ENCODE data around the gene PEX1. TPM values are rescaled to one million over a fixed set of nuclear protein-coding genes. Genes with fewer than 3 reads are reported as not detected.

The PEX1 gene
- total and polyA plus RNA-seq, 9 of the 15 experiments (the other 6 are each of a cell fraction or from before 2014, with no cell fraction given): 9.4 to 32.2 (median 19.9) TPM

DNA sequence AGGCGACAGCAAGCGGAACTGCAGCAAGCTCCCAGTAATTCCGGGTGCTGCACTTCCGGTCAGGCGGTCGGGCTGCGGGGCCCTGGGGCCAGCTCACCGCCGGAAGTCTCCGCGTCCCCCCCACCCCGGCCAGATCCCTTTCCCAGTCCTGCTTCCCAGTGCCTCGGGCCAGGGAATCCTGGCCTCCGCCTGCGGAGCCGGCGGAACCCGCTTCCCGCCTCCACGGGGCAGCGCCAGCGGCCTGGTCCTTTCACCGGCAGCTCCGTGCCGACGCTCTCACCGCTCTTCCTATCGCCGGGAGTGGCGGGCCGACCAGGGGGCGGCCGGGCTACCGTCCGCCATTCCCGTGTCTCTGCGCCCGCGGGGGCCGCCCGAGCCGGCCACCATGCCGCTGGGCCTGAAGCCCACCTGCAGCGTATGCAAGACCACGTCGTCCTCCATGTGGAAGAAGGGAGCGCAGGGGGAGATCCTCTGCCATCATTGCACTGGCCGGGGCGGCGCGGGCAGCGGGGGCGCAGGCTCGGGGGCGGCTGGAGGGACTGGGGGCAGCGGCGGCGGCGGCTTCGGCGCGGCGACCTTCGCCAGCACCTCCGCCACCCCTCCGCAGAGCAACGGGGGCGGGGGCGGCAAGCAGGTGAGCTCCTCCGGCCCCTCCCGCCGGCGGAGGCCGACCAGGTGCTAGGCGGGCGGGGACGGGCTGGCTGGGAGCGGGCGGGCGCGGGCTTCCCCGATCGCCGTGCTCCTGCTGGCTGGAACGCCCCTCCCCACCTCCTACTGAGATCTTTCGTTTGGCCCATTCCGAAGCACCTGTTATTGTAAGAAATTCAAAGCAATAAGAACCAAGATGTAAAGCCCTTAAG is 80.7 kb downstream of the PEX1 start, which contains the start of gene GATAD1 (continued):
- TF ChIP-seq, protein P1, sequence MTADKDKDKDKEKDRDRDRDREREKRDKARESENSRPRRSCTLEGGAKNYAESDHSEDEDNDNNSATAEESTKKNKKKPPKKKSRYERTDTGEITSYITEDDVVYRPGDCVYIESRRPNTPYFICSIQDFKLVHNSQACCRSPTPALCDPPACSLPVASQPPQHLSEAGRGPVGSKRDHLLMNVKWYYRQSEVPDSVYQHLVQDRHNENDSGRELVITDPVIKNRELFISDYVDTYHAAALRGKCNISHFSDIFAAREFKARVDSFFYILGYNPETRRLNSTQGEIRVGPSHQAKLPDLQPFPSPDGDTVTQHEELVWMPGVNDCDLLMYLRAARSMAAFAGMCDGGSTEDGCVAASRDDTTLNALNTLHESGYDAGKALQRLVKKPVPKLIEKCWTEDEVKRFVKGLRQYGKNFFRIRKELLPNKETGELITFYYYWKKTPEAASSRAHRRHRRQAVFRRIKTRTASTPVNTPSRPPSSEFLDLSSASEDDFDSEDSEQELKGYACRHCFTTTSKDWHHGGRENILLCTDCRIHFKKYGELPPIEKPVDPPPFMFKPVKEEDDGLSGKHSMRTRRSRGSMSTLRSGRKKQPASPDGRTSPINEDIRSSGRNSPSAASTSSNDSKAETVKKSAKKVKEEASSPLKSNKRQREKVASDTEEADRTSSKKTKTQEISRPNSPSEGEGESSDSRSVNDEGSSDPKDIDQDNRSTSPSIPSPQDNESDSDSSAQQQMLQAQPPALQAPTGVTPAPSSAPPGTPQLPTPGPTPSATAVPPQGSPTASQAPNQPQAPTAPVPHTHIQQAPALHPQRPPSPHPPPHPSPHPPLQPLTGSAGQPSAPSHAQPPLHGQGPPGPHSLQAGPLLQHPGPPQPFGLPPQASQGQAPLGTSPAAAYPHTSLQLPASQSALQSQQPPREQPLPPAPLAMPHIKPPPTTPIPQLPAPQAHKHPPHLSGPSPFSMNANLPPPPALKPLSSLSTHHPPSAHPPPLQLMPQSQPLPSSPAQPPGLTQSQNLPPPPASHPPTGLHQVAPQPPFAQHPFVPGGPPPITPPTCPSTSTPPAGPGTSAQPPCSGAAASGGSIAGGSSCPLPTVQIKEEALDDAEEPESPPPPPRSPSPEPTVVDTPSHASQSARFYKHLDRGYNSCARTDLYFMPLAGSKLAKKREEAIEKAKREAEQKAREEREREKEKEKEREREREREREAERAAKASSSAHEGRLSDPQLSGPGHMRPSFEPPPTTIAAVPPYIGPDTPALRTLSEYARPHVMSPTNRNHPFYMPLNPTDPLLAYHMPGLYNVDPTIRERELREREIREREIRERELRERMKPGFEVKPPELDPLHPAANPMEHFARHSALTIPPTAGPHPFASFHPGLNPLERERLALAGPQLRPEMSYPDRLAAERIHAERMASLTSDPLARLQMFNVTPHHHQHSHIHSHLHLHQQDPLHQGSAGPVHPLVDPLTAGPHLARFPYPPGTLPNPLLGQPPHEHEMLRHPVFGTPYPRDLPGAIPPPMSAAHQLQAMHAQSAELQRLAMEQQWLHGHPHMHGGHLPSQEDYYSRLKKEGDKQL (CRISPR knock-in tag; IDR thresholded peaks at IDR 0.05; ENCODE audit: borderline replicate concordance): no peak
- no peak for TF ChIP-seq ZFPM2 (CRISPR knock-in tag; IDR thresholded peaks at IDR 0.05)
- TF ChIP-seq, protein P2, sequence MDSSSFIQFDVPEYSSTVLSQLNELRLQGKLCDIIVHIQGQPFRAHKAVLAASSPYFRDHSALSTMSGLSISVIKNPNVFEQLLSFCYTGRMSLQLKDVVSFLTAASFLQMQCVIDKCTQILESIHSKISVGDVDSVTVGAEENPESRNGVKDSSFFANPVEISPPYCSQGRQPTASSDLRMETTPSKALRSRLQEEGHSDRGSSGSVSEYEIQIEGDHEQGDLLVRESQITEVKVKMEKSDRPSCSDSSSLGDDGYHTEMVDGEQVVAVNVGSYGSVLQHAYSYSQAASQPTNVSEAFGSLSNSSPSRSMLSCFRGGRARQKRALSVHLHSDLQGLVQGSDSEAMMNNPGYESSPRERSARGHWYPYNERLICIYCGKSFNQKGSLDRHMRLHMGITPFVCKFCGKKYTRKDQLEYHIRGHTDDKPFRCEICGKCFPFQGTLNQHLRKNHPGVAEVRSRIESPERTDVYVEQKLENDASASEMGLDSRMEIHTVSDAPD (CRISPR knock-in tag; IDR thresholded peaks at IDR 0.05): no peak
- no peak for TF ChIP-seq KAT2B (IDR thresholded peaks at IDR 0.05; ENCODE audit: low read depth, low read length)
- no peak for TF ChIP-seq ZNF584 (CRISPR knock-in tag; IDR thresholded peaks at IDR 0.05; ENCODE audit: low read depth)
- TF ChIP-seq ESRRA (IDR thresholded peaks at IDR 0.05; ENCODE audit: borderline replicate concordance, low read depth): peak; percentile 22; the same call in 1 of the 2 replicates
- TF ChIP-seq, protein P3, sequence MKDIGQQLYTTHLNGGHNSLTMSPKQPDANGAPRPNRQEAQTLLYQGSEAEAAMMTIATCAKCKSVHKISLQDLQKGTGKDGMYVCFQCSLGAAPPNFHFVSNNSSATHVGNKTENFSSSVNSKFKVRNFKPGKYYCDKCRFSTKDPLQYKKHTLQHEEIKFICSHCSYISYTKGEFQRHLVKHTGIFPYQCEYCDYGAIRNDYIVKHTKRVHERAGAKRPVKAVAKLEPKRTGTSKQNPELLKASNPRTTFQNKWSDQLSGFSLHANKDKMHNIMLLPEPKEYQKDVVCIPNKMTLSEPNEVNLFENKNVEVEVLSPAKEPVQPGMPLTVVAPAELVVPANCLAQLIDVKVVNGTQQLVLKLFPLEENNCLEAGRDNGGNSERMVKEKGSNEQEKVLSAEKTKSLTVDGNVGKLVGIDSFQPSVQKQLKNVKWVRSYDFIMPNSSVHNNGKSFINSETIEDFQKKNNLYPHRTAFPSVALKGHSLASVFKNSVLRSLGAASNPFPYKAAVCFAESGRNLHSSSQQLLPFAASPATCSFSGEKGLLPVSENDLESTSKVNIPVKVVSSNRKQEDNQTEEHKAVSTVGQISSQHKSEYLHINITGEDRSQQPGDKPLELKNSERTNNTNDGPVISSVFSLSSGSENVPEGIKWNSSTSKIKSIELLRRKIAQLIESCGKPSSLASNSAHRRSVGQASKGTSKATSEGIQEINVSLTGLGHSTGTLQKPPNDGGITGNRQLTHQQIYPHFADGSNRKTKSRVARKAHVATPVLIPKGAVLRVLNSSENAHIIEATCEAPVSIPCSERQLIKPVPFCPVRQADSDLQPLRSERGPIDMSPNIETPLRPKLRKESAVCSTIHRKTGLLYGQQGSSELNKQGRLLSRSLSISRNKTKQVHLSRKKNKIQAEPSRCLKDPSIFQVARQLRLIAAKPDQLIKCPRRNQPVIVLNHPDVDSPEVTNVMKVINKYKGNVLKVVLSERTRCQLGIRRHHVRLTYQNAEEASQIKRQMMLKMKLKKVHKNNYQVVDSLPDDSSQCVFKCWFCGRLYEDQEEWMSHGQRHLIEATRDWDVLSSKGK (CRISPR knock-in tag; IDR thresholded peaks at IDR 0.05): no peak
- TF ChIP-seq ZNF778 (CRISPR knock-in tag; IDR thresholded peaks at IDR 0.05): no peak
- TF ChIP-seq, protein P4, sequence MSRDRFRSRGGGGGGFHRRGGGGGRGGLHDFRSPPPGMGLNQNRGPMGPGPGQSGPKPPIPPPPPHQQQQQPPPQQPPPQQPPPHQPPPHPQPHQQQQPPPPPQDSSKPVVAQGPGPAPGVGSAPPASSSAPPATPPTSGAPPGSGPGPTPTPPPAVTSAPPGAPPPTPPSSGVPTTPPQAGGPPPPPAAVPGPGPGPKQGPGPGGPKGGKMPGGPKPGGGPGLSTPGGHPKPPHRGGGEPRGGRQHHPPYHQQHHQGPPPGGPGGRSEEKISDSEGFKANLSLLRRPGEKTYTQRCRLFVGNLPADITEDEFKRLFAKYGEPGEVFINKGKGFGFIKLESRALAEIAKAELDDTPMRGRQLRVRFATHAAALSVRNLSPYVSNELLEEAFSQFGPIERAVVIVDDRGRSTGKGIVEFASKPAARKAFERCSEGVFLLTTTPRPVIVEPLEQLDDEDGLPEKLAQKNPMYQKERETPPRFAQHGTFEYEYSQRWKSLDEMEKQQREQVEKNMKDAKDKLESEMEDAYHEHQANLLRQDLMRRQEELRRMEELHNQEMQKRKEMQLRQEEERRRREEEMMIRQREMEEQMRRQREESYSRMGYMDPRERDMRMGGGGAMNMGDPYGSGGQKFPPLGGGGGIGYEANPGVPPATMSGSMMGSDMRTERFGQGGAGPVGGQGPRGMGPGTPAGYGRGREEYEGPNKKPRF (IDR thresholded peaks at IDR 0.05; ENCODE audit: low read depth, low read length): no peak
- peak; percentile 38 for TF ChIP-seq HNRNPLL (IDR thresholded peaks at IDR 0.05; ENCODE audit: low read depth, low read length, poor library complexity, severe bottlenecking)
- TF ChIP-seq, protein P5, sequence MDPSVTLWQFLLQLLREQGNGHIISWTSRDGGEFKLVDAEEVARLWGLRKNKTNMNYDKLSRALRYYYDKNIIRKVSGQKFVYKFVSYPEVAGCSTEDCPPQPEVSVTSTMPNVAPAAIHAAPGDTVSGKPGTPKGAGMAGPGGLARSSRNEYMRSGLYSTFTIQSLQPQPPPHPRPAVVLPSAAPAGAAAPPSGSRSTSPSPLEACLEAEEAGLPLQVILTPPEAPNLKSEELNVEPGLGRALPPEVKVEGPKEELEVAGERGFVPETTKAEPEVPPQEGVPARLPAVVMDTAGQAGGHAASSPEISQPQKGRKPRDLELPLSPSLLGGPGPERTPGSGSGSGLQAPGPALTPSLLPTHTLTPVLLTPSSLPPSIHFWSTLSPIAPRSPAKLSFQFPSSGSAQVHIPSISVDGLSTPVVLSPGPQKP (CRISPR knock-in tag; IDR thresholded peaks at IDR 0.05): no peak

All from K562 (cell line).